HCT116 (cell line): ENCODE data around the gene TRERF1. TPM values are rescaled to one million over a fixed set of nuclear protein-coding genes. Genes with fewer than 3 reads are reported as not detected.
A peak's percentile ranks its signal among the peaks of the same experiment; 100 is the strongest.

Experiments used
- ATAC-seq: fragments of 200-7000 bp; cut with Tn5 transposase; 2 replicates; pipeline ENCODE4 v1.9.1; 2020; ENCODE audit warnings: mild to moderate bottlenecking, moderate library complexity
- BruUV-seq: library from RNA; stranded (reverse); fragments of 400-500 nt; replicated peaks from 2 replicates; lab custom pipeline; 2021; lab: Mats Ljungman, UMichigan
- CTCF ChIA-PET: fragments of 300-600 bp; sonication (Branson Sonifier 250); formaldehyde crosslinking; loops from one replicate; lab custom pipeline; 2021; ENCODE audit warnings: antibody characterized with exemption; lab: Charles Lee
- POLR2A ChIA-PET: fragments of 300-600, 350-600 bp; sonication (Branson Sonifier 250); formaldehyde crosslinking; loops from one replicate; lab custom pipeline; 2021; ENCODE audit warnings: antibody characterized with exemption; lab: Charles Lee
- RAD21 ChIA-PET, 2 experiments: fragments of 300-600 bp; sonication (Branson Sonifier 250); formaldehyde crosslinking; loops; one replicate each; lab custom pipeline; 2023; ENCODE audit warnings: low total read pairs in 2 of 2; ENCODE audit not compliant: uncharacterized antibody in 2 of 2, unreplicated experiment in 2 of 2, low non-redundant PET in 1 of 2; lab: Charles Lee
- DNase-seq: peaks from one replicate; pipeline ENCODE4 v3.0.0-alpha.2; 2010; ENCODE audit warnings: low read depth, low spot score
- H2AFZ ChIP-seq: fragments of 200-600 bp; shearing (Covaris generic), sonication (generic); 2 replicates; pipeline ENCODE4 v1.6.1; 2017; ENCODE audit warnings: low read depth, mixed run types, mixed read lengths, antibody characterized with exemption, low read length; ENCODE audit not compliant: poor library complexity, severe bottlenecking
- H3K27ac ChIP-seq: 2 replicates; pipeline ENCODE4 v1.5.1; 2012; ENCODE audit warnings: low read depth, low read length
- H3K27me3 ChIP-seq: fragments of 200-600 bp; sonication (generic); 2 replicates; pipeline ENCODE4 v1.6.1; 2016; ENCODE audit warnings: mixed run types, low read length, mixed read lengths; ENCODE audit not compliant: insufficient read depth
- H3K36me3 ChIP-seq, 2 experiments: fragments of 200-500 bp in 1 of 2; fragments of 200-600 bp in 1 of 2; sonication (Bioruptor generic) in 1 of 2; sonication (generic) in 1 of 2; 2 replicates each; pipeline versions ENCODE4 v1.5.1 to v1.6.1; 2014 to 2016; ENCODE audit warnings: low read length in 2 of 2, inconsistent platforms in 1 of 2, mixed read lengths in 1 of 2, mixed run types in 1 of 2; ENCODE audit not compliant: insufficient read depth in 2 of 2, control insufficient read depth in 1 of 2
- H3K4me1 ChIP-seq, 2 experiments: fragments of 200-600 bp in 1 of 2; sonication (generic) in 1 of 2; 2 replicates each; pipeline versions ENCODE4 v1.5.1 to v1.6.1; 2012 to 2017; ENCODE audit warnings: low read length in 2 of 2, inconsistent platforms in 1 of 2, mild to moderate bottlenecking in 1 of 2, mixed read lengths in 1 of 2, mixed run types in 1 of 2, moderate library complexity in 1 of 2; ENCODE audit not compliant: insufficient read depth in 2 of 2, control insufficient read depth in 1 of 2
- H3K4me2 ChIP-seq: fragments of 200-600 bp; sonication (generic); 2 replicates; pipeline ENCODE4 v1.6.1; 2017; ENCODE audit warnings: mixed run types, low read length, mixed read lengths
- H3K4me3 ChIP-seq, 2 experiments: fragments of 200-600 bp in 1 of 2; sonication (generic) in 1 of 2; replicated peaks in 1 of 2; 2 replicates each; pipeline ENCODE4 v1.5.1; 2011 to 2016; ENCODE audit warnings: low read length in 2 of 2, control low read depth in 1 of 2, low read depth in 1 of 2, mild to moderate bottlenecking in 1 of 2, mixed read lengths in 1 of 2, mixed run types in 1 of 2
- H3K79me2 ChIP-seq: fragments of 200-600 bp; sonication (generic); 2 replicates; pipeline ENCODE4 v1.6.1; 2017; ENCODE audit warnings: mild to moderate bottlenecking, mixed run types, low read length, moderate library complexity, mixed read lengths; ENCODE audit not compliant: insufficient read depth
- H3K9ac ChIP-seq: fragments of 200-600 bp; sonication (generic); 2 replicates; pipeline ENCODE4 v1.6.1; 2016; ENCODE audit warnings: low read length, mixed read lengths
- H3K9me2 ChIP-seq: fragments of 200-600 bp; sonication (generic), shearing (Covaris generic); 2 replicates; pipeline ENCODE4 v1.6.1; 2017; ENCODE audit warnings: mixed run types, mild to moderate bottlenecking, moderate library complexity; ENCODE audit not compliant: insufficient read depth
- H3K9me3 ChIP-seq, 2 experiments: fragments of 200-500 bp in 1 of 2; fragments of 200-600 bp in 1 of 2; sonication (Bioruptor generic) in 1 of 2; sonication (generic) in 1 of 2; 2 replicates each; pipeline ENCODE4 v1.6.1; 2014 to 2017; ENCODE audit warnings: low read length in 2 of 2, mixed read lengths in 2 of 2, inconsistent platforms in 1 of 2, low read depth in 1 of 2, mild to moderate bottlenecking in 1 of 2, mixed run types in 1 of 2, moderate library complexity in 1 of 2; ENCODE audit not compliant: control insufficient read depth in 1 of 2, insufficient read depth in 1 of 2
- H4K20me1 ChIP-seq: fragments of 200-600 bp; sonication (generic), shearing (Covaris generic); 2 replicates; pipeline ENCODE4 v1.6.1; 2017; ENCODE audit warnings: mixed run types, mild to moderate bottlenecking, moderate library complexity; ENCODE audit not compliant: insufficient read depth
- EZH2phosphoT487 ChIP-seq: fragments of 200-600 bp; IDR thresholded peaks from 2 replicates; pipeline ENCODE4 v1.6.1; 2018; ENCODE audit warnings: antibody characterized with exemption, borderline replicate concordance
- FOSL1 ChIP-seq: IDR thresholded peaks from 2 replicates; pipeline ENCODE4 v1.6.1; 2012; ENCODE audit warnings: low read depth
- POLR2AphosphoS5 ChIP-seq: IDR thresholded peaks from 2 replicates; pipeline ENCODE4 v1.6.1; 2011; ENCODE audit warnings: mild to moderate bottlenecking, low read depth, low read length, moderate library complexity
- SIN3A ChIP-seq: IDR thresholded peaks from 2 replicates; pipeline ENCODE4 v1.6.1; 2012; ENCODE audit warnings: low read depth
- SP1 ChIP-seq: IDR thresholded peaks from 2 replicates; pipeline ENCODE4 v1.6.1; 2012; ENCODE audit warnings: low read depth
- TCF7L2 ChIP-seq: IDR thresholded peaks from 2 replicates; pipeline ENCODE4 v1.7.0; 2011; ENCODE audit warnings: borderline replicate concordance, inconsistent platforms; ENCODE audit not compliant: insufficient read depth, insufficient read length; ENCODE audit errors: extremely low read depth
- ZBTB33 ChIP-seq: IDR thresholded peaks from 2 replicates; pipeline ENCODE4 v1.6.1; 2011; ENCODE audit warnings: mild to moderate bottlenecking, low read length, moderate library complexity; ENCODE audit not compliant: insufficient replicate concordance; ENCODE audit errors: extremely low read depth
- intact Hi-C: fragments of 100-400 bp; cut with micrococcal nuclease; formaldehyde crosslinking; loops from 2 replicates; pipeline ENCODE4 v1.10.0; 2022
- total RNA-seq: library from RNA; stranded (reverse); gene quantifications from one replicate; pipeline ENCODE4 v1.2.1, GENCODE V29; 2021; ENCODE audit not compliant: unreplicated experiment
- TF ChIP-seq, protein P1 (sequence below), 3 experiments: fragments of 200-600 bp in 1 of 3; sonication (generic) in 1 of 3; IDR thresholded peaks in 2 of 3; conservative IDR thresholded peaks in 1 of 3; 2 replicates each; pipeline ENCODE4 v1.5.1; 2012 to 2017; ENCODE audit warnings: low read depth in 2 of 3, low read length in 2 of 3, antibody characterized with exemption in 1 of 3, borderline replicate concordance in 1 of 3, control low read depth in 1 of 3, mild to moderate bottlenecking in 1 of 3, mixed read lengths in 1 of 3, mixed run types in 1 of 3, moderate library complexity in 1 of 3; ENCODE audit not compliant: insufficient read depth in 1 of 3
- TF ChIP-seq, protein P2 (sequence below): IDR thresholded peaks from 2 replicates; pipeline ENCODE4 v1.6.1; 2012

Gene TRERF1
- total RNA-seq, 1 experiment from 2014 or later: 12.4 TPM

DNA sequence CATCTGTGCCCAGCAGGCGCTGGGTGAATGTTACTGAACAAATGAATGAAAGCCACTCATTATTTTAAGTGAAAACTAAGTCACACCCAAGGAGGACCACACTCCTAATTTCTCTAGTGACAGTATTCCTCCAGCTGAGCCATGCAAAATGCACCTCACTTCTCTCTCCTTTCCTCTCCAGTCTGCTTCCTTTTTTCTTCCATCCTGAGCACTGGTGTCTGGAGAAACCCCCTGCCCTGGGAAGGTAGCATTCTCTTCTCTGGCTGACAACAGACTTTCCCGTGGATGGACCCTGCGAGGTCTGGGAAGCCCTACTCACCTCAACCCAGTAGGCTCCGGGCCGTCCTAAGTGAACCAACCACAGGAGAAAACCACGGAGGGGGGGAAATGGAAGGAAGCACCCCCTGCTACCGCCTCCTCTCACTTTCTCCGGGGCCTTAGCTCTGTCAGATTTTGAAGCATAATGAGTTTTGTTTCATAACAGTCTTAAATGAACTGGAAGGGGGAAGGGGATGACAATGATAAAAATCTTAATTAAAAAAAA lies 22.6 kb downstream of the TRERF1 start:
- no peaks in the 10 kb centered on the region for H3K79me2 ChIP-seq
- H2AFZ ChIP-seq: no peak overlapping the region
- ChIA-PET RAD21 (no interaction called here), CTCF (no interaction called here), POLR2A (no interaction called here)
- H3K4me1 ChIP-seq: peaks cover 7 to 8% of the 10 kb centered on the region in 2 experiments; a peak in 3 of 4 replicates
- H3K36me3 ChIP-seq: no peaks in the 10 kb centered on the region
- no peaks in the 10 kb centered on the region for H3K9me2 ChIP-seq
- H3K9me3 ChIP-seq: peaks cover 4 to 12% of the 10 kb centered on the region in 2 experiments; a peak in 2 of 4 replicates
- no peak overlapping the region for H3K27ac ChIP-seq
- no TSS peak for BruUV-seq
- H3K27me3 ChIP-seq: no peaks in the 10 kb centered on the region
- DNase-seq: no peak
- intact Hi-C loops: no loop called here
- no peak for ATAC-seq
- H3K4me2 ChIP-seq: peak overlapping the region; percentile 9; the same call in 1 of the 2 replicates
- TF ChIP-seq EZH2phosphoT487 (no peak), FOSL1 (no peak), TCF7L2 (no peak), POLR2AphosphoS5 (no peak), SP1 (no peak), ZBTB33 (no peak), SIN3A (no peak)
- TF ChIP-seq, protein P1, sequence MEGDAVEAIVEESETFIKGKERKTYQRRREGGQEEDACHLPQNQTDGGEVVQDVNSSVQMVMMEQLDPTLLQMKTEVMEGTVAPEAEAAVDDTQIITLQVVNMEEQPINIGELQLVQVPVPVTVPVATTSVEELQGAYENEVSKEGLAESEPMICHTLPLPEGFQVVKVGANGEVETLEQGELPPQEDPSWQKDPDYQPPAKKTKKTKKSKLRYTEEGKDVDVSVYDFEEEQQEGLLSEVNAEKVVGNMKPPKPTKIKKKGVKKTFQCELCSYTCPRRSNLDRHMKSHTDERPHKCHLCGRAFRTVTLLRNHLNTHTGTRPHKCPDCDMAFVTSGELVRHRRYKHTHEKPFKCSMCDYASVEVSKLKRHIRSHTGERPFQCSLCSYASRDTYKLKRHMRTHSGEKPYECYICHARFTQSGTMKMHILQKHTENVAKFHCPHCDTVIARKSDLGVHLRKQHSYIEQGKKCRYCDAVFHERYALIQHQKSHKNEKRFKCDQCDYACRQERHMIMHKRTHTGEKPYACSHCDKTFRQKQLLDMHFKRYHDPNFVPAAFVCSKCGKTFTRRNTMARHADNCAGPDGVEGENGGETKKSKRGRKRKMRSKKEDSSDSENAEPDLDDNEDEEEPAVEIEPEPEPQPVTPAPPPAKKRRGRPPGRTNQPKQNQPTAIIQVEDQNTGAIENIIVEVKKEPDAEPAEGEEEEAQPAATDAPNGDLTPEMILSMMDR (IDR thresholded peaks at IDR 0.05 in 2 of 3, conservative IDR thresholded peaks at IDR 0.05 in 1 of 3; ENCODE audit: borderline replicate concordance in 1 of 3, insufficient read depth in 1 of 3, low read depth in 2 of 3, low read length in 2 of 3): no peak
- TF ChIP-seq, protein P2, sequence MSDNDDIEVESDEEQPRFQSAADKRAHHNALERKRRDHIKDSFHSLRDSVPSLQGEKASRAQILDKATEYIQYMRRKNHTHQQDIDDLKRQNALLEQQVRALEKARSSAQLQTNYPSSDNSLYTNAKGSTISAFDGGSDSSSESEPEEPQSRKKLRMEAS: no peak
- no peak overlapping the region for H3K4me3 ChIP-seq
- no peaks in the 10 kb centered on the region for H4K20me1 ChIP-seq
- no peak overlapping the region for H3K9ac ChIP-seq
